Measurements from ENCODE around the gene CAVIN1.
"Not testable (repeated sequence)": the region's sequence is repeated elsewhere in the genome, so short reads cannot be mapped to it uniquely, and the experiment has no call there.

CAVIN1 gene

GRCh38 chr17:42405076-42405475, 18.0 kb downstream of the CAVIN1 start:
- no peak for DNase-seq (ENCODE audit: low read depth in 2 of 2)

GRCh38 chr17:42404326-42405055, 18.6 kb downstream of the CAVIN1 start:
- DNase-seq (ENCODE audit: low read depth in 2 of 2), result no peak

GRCh38 chr17:42403150-42403549, 19.9 kb downstream of the CAVIN1 start:
- DNase-seq (ENCODE audit: low read depth in 2 of 2), result peak in 1 of 2 experiments; percentile 29

GRCh38 chr17:42402117-42402516, 20.9 kb downstream of the CAVIN1 start:
- DNase-seq (ENCODE audit: low read depth in 2 of 2), result no peak

DNA sequence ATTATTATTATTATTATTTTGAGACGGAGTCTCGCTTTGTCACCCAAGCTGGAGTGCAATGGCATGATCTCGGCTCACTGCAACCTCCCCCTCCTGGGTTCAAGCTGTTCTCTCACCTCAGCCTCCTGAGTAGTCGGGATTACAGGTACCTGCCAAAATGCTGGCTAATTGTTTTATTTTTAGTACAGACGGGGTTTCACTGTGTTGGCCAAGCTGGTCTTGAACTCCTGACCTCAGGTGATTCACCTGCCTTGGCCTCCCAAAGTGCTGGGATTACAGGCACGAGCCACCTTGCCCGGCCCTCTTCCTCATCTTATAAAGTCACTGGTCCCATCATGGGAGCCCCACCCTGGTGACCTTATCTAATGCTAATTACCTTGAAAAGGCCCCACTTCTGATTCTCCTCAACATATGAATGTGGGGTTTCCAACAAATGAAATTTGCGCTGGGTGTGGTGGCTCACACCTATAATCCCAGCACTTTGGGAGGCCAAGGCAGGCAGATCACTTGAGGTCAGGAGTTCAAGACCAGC, 22.1 kb downstream of the CAVIN1 start:
- not testable (repeated sequence) for DNase-seq (ENCODE audit: low read depth in 2 of 2)

DNA sequence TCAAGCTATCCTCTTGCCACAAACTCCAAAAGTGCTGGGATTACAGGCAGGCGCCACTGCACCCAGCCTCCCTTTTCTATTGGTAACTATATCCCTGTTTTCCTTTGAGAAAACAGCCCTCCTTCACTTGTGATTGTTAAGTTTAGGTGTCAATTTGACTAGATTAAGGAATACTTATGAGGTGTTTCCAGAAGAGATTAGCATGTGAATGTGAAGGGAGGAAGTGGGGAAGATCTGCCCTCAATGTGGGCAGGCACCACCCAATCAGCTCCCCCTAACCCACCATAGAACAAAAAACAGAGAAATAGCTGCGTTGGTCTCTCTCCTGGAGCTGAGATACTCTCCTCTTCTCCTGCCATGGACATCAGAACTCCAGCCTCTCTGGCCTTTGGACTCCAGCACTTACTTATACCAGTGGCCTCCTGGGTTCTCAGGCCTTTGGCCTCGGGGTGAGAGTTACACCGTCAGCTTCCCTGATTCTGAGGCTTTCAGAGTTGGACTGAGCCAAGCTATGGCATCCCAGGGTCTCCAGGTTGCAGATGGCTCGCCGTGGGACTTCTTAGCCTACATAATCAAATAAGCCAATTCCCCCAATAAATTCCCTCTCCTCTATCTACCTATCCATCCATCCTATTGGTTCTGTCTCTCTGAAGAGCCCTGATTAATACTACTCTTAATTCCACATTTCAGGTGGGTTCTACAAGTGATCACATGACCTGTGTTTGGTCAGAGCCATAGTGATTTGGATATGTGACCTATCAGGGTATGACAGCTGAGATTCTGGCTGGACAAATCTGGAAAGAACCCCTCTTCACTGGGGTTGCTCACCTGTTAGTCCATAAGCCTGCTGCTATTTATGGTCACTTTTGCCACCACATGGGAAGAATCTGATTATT, 22.9 kb downstream of the CAVIN1 start:
- DNase-seq (ENCODE audit: low read depth in 2 of 2), result no peak

DNA sequence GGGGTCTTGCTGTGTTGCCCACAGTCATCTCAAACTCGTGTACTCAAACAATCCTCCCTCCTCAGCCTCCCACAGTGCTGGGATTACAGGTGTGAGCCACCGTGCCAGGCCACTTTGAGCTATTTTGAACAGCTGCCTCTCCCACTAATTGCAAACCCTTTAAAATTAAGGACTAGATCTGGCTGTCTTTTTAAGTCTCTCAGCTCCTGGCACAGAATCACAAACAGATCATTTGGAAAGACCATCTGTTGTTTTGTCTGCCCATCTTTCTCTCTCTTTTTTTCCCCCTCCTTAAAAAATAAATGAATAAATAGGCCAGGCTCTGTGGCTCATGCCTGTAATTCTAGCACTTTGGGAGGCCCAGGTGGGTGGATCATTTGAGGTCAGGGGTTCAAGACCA, 23.9 kb downstream of the CAVIN1 start:
- DNase-seq (ENCODE audit: low read depth in 2 of 2), result no peak

- DNase-seq (ENCODE audit: low read depth in 2 of 2), result not testable (repeated sequence)
These were observed 27.5 kb downstream of the CAVIN1 start for GRCh38 chr17:42395601-42396000.

- no peak for DNase-seq (ENCODE audit: low read depth in 2 of 2)
These were observed 28.2 kb downstream of the CAVIN1 start for GRCh38 chr17:42394838-42395237.

- DNase-seq (ENCODE audit: low read depth in 2 of 2), result no peak
These were observed 30.2 kb downstream of the CAVIN1 start for GRCh38 chr17:42392692-42393415.

GRCh38 chr17:42391439-42391838, 31.6 kb downstream of the CAVIN1 start:
- not testable (repeated sequence) for DNase-seq (ENCODE audit: low read depth in 2 of 2)

- DNase-seq (ENCODE audit: low read depth in 2 of 2), result no peak
These were observed 33.2 kb downstream of the CAVIN1 start for GRCh38 chr17:42389899-42390298.

DNA sequence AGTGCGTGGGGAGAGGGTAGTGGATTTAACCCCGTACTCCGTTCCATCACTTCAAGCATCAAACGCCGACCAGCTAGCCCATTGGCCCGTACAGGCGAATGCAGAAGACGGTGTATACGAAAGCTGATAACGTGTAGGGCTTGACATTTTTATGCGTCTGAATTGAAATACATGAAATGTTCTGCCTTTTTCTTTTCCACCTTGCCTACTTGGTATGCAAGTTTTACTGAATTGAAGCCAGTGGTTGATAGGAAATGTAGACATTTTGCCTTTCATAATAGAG, 34.0 kb downstream of the CAVIN1 start:
- DNase-seq (ENCODE audit: low read depth in 2 of 2), result no peak

- peak; percentile 100 for DNase-seq (ENCODE audit: low read depth in 2 of 2)
These were observed 34.5 kb downstream of the CAVIN1 start, which contains the start of gene STAT3 for GRCh38 chr17:42388381-42389134. TSS of gene STAT3 (minus strand) at chr17:42388442. CDS start at chr17:42348516, 39,926 bp downstream.

DNA sequence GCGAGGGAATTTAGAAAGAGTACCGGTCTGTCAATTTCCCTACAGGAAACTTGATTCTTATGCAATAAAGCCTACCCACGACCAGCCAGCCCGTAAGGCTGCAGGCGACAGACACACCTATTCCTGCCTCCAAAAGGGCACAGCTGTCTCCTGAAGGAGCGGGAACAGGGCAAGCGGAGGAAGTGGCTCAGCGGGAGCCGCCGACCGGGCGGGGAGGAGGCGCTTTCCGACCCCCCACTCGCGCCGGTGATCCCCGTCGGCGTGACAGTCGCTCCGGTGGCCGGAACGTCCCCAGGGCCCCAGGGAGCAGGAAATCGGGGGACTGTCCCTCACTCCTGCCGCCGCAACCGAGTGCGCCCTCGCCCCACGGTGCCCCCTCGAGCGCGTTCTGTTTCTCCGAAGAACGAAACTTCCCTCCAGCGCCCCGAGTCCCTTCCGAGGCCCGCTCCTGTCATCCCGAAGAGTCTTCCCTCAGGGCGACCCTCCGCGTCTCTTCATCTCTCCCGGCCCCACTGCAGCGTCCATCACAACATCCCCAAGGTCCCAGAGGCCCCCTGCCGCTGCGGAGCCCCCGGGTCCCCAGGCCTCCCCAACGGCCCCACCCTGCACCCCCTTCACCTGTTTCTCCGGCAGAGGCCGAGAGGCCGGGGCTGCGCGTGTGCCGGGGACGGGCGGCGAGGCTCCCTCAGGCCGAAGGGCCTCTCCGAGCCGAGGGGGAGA, 35.2 kb downstream of the CAVIN1 start:
- peak in 1 of 2 experiments; percentile 17 for DNase-seq (ENCODE audit: low read depth in 2 of 2)

DNA sequence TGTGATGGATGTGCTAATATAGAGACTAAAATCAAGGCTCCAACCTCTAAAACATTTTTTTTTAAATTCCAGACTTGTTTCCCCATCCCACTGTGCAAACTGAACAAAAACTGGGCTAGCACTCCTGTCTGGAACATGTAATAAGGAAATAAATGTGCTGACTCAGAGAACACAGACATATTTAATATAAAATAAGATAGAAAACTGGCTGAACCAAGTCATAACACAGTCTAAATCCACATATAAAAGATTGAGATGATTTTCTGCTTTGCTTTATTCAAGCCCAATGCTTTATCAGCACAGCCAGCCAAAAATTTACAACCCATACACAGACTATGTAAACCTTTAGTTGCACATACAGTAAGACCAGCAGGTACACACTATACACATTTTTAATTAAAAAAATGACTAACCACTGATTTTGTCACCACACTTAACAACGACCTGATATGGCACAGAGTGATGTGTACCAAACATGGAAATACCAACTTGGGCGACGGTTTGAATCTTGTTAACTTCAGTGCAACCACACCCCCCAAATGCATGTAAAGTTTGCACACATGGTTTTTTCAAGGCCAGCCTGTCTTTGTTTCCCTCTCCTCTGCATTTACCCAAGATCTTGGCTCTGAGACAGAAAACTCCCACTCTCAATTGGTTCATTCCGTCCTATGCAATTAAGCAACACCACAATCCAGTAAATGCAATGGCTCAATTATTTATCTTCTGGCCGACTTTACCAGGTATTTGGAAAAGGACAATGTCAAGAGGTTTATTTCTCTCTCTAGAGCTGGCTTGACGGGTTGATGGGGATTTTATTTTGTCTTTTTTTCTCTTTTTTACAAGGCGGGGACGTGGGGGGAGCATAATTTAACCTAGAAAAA, 36.0 kb downstream of the CAVIN1 start:
- no peak for DNase-seq (ENCODE audit: low read depth in 2 of 2)

- no peak for DNase-seq (ENCODE audit: low read depth in 2 of 2)
These were observed 41.2 kb downstream of the CAVIN1 start for GRCh38 chr17:42381898-42382297.

DNA sequence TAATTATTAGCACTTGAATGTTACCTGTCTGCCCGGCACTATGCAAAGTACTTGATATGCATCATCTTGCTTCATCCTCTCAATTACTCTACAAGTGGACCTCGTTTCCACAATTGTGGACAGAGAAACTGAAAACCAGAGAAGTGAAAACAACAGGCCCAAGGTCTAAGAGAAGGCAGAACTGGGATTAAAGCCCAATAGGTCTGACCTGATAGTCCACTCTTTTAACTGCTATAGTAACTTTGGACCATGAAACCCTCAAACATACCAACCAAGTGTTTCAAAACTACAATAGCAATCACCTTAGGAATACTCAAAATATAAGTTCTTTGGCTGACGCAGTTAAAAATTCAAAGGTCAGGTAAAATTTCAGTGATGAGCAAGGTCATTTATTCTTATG, 42.1 kb downstream of the CAVIN1 start:
- DNase-seq (ENCODE audit: low read depth in 2 of 2), result no peak

GRCh38 chr17:42378959-42379594, 44.0 kb downstream of the CAVIN1 start:
- DNase-seq (ENCODE audit: low read depth in 2 of 2), result no peak

Measured in stimulated activated CD4-positive, alpha-beta T cell treated with anti-CD3 and anti-CD28 coated beads, Interleukin-12 subunit alpha, Interleukin-12 subunit beta, amount 100 ng/mL, for 24 hours (primary cell).